Gastrocnemius medialis (tissue), 4 donors: ENCODE data around the gene ARL14EP. TPM values are rescaled to one million over a fixed set of nuclear protein-coding genes. Genes with fewer than 3 reads are reported as not detected.

ENCODE experiments used
- ATAC-seq, 2 donors: fragments of 150-250 bp; one replicate each; pipeline ENCODE4 v1.9.1; 2016
- DNase-seq, 2 donors: peaks; one replicate each; pipeline ENCODE4 v3.0.0-alpha.2; 2019
- H3K27ac ChIP-seq, 4 donors: fragments of 200-600 bp; sonication (generic); 1 replicate in 1 of 4; 2 replicates in 3 of 4; pipeline ENCODE4 v1.5.1; 2016 to 2018; ENCODE audit warnings: mild to moderate bottlenecking in 2 of 4, moderate library complexity in 1 of 4
- H3K27me3 ChIP-seq, 3 donors: fragments of 200-600 bp; sonication (generic) in 2 of 3; 1 replicate in 1 of 3; 2 replicates in 2 of 3; pipeline versions ENCODE4 v1.5.1 to v1.6.0; 2016 to 2019; ENCODE audit warnings: mild to moderate bottlenecking in 1 of 3, moderate library complexity in 1 of 3
- H3K36me3 ChIP-seq, 2 donors: fragments of 200-600 bp; sonication (generic) in 1 of 2; one replicate each; pipeline ENCODE4 v1.5.1; 2017 to 2018
- H3K4me1 ChIP-seq, 2 donors: fragments of 200-600 bp; sonication (generic) in 1 of 2; one replicate each; pipeline ENCODE4 v1.5.1; 2016 to 2017; ENCODE audit warnings: mild to moderate bottlenecking in 2 of 2
- H3K4me3 ChIP-seq, 4 donors: fragments of 200-600 bp; sonication (generic) in 3 of 4; 1 replicate in 1 of 4; 2 replicates in 3 of 4; pipeline ENCODE4 v1.5.1; 2016 to 2019; ENCODE audit warnings: mild to moderate bottlenecking in 2 of 4
- H3K9me3 ChIP-seq, 3 donors: fragments of 200-600 bp; sonication (generic) in 2 of 3; 1 replicate in 1 of 3; 2 replicates in 2 of 3; pipeline ENCODE4 v1.5.1; 2016 to 2019
- CTCF ChIP-seq, 5 experiments: fragments of 450-650 bp in 3 of 5; fragments of 200-600 bp in 2 of 5; sonication (generic) in 2 of 5; IDR thresholded peaks in 4 of 5; conservative IDR thresholded peaks in 1 of 5; 1 replicate in 4 of 5; 2 replicates in 1 of 5; pipeline ENCODE4 v1.5.1; 2016 to 2019; ENCODE audit warnings: antibody characterized with exemption in 5 of 5, mild to moderate bottlenecking in 3 of 5, moderate library complexity in 3 of 5
- POLR2A ChIP-seq, 2 donors: fragments of 450-650 bp; IDR thresholded peaks; one replicate each; pipeline ENCODE4 v1.6.1; 2017; ENCODE audit warnings: antibody characterized with exemption in 2 of 2, mild to moderate bottlenecking in 2 of 2, moderate library complexity in 2 of 2
- in situ Hi-C, 4 donors: fragments of 200-750 bp; cut with MboI; loops; one replicate each; pipeline versions ENCODE4 v1.15.0 to v1.8.0; 2017; ENCODE audit warnings: low sequenced_read_pairs in 4 of 4
- intact Hi-C: fragments of 100-400 bp; cut with DNase I; formaldehyde crosslinking; loops from one replicate; pipeline ENCODE4 v1.15.1; 2023; ENCODE audit warnings: low total_unique reads
- total RNA-seq, 4 donors: library from RNA; depleted of rRNA; stranded (reverse); fragments of >200 nt; gene quantifications; one replicate each; pipeline versions ENCODE4 v1.1.0 to v1.2.3, GENCODE V29; 2016

Gene ARL14EP
- total RNA-seq, 4 donors from 2014 or later, result 10.3 to 26.1 (median 14.1) TPM

DNA sequence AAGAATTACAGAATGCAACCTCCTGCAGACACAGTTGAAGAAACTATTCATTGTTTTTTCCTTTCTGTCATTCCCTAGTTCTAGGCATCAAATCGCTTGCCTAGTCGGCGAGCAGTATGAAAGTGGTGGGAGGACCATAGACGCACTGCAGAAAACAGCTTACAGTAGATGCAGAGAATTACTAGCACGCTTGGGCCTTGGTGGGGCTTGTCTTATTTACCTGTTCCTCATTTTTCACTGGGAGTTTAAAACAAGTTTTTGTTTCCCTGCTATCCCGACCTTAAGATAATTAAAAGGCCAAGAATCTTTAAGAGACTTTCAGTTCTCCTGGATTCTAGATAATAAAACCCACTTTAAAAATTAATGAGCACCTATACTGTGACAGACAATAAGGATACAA, 713 bp upstream of the ARL14EP start:
- Histone ChIP-seq H3K4me1 (peaks cover 28% of the 10 kb centered on the region in 2 donors), H3K27me3 (no peaks in the 10 kb centered on the region), H3K9me3 (no peaks in the 10 kb centered on the region), H3K36me3 (no peaks in the 10 kb centered on the region), H3K27ac (peak overlapping the region in 1 of 4 donors; percentile 91), H3K4me3 (peak overlapping the region; percentile 75 to 86 (median 80))
- intact Hi-C loops (loop anchor here (5.0 kb wide), 1 partner anchor 260 kb away; no protein-coding TSS in a partner anchor), in situ Hi-C loops (no loop called here)
- TF ChIP-seq POLR2A (IDR thresholded peaks at IDR 0.05) (no peak), CTCF (IDR thresholded peaks at IDR 0.05 in 4 of 5, conservative IDR thresholded peaks at IDR 0.05 in 1 of 5) (no peak)
- DNase-seq, result no peak
- no peak for ATAC-seq

GRCh38 chr11:30326114-30326778, 3.3 kb downstream of the ARL14EP start:
- no peak for ATAC-seq
- peaks cover 28 to 35% of the 10 kb centered on the region in 2 donors for H3K4me1 ChIP-seq
- TF ChIP-seq POLR2A (IDR thresholded peaks at IDR 0.05), result no peak
- no peak for TF ChIP-seq CTCF (IDR thresholded peaks at IDR 0.05 in 4 of 5, conservative IDR thresholded peaks at IDR 0.05 in 1 of 5)
- intact Hi-C loops, result no loop called here
- H3K36me3 ChIP-seq, result peaks cover 0 to 9% of the 10 kb centered on the region in 2 donors
- H3K4me3 ChIP-seq, result no peak overlapping the region
- no peaks in the 10 kb centered on the region for H3K9me3 ChIP-seq
- no peak for DNase-seq
- peak overlapping the region in 2 of 4 donors; percentile 16 to 20 for H3K27ac ChIP-seq
- in situ Hi-C loops, result no loop called here
- H3K27me3 ChIP-seq, result no peaks in the 10 kb centered on the region

DNA sequence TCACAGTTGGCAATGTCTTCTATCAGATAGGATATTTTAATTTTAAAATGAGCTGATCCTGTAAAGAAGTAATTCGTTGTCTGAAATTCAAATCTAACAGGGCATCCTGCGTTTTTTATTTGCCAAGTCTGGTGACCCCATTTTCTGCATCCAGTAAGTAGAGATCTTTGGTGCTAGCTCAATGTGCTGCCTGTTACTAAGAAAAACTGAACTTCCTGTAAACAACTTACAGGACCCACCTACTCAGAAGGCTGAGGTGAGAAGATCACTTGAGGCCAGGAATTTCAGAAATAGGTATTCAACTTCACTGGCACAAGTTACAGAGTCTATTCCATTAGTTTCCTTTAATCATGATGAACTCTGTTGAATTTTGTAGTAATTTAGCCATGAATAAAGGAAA, 4.0 kb downstream of the ARL14EP start:
- intact Hi-C loops, result no loop called here
- peaks cover 28 to 35% of the 10 kb centered on the region in 2 donors for H3K4me1 ChIP-seq
- H3K27ac ChIP-seq, result peak overlapping the region in 1 of 4 donors; percentile 20
- ATAC-seq (no peak), DNase-seq (no peak)
- in situ Hi-C loops, result no loop called here
- H3K4me3 ChIP-seq, result no peak overlapping the region
- H3K27me3 ChIP-seq, result no peaks in the 10 kb centered on the region
- no peaks in the 10 kb centered on the region for H3K9me3 ChIP-seq
- no peak for TF ChIP-seq CTCF (IDR thresholded peaks at IDR 0.05 in 4 of 5, conservative IDR thresholded peaks at IDR 0.05 in 1 of 5)
- TF ChIP-seq POLR2A (IDR thresholded peaks at IDR 0.05), result no peak
- peaks cover 0 to 14% of the 10 kb centered on the region in 2 donors for H3K36me3 ChIP-seq

GRCh38 chr11:30328681-30329080, 5.8 kb downstream of the ARL14EP start:
- TF ChIP-seq CTCF (IDR thresholded peaks at IDR 0.05 in 4 of 5, conservative IDR thresholded peaks at IDR 0.05 in 1 of 5) (no peak), POLR2A (IDR thresholded peaks at IDR 0.05) (no peak)
- peaks cover 25 to 29% of the 10 kb centered on the region in 2 donors for H3K4me1 ChIP-seq
- in situ Hi-C loops, result no loop called here

More at GRCh38 chr11:30328681-30329080, 5.8 kb downstream of the ARL14EP start:
- Histone ChIP-seq H3K27ac (no peak overlapping the region), H3K27me3 (no peaks in the 10 kb centered on the region), H3K36me3 (peaks cover 0 to 31% of the 10 kb centered on the region in 2 donors), H3K9me3 (no peaks in the 10 kb centered on the region), H3K4me3 (no peak overlapping the region)
- DNase-seq (no peak), ATAC-seq (no peak)
- intact Hi-C loops, result no loop called here
